Keratinocyte (primary cell): Measurements from ENCODE around the gene ZIC4.

ENCODE experiments used
- EZH2 ChIP-seq: IDR thresholded peaks from one replicate; pipeline ENCODE4 v1.6.1; 2012; ENCODE audit warnings: inconsistent platforms, mild to moderate bottlenecking, low read length, moderate library complexity
- TF ChIP-seq, protein P1 (sequence below), 3 experiments: IDR thresholded peaks in 1 of 3; conservative IDR thresholded peaks in 1 of 3; optimal IDR thresholded peaks in 1 of 3; 2 replicates in 2 of 3; 3 replicates in 1 of 3; pipeline versions ENCODE3 to v1.5.1; 2011; ENCODE audit warnings: low read length in 3 of 3, mild to moderate bottlenecking in 3 of 3, moderate library complexity in 2 of 3, control low read depth in 1 of 3, inconsistent platforms in 1 of 3; ENCODE audit not compliant: insufficient read depth in 2 of 3; ENCODE audit errors: extremely low read depth in 1 of 3

DNA sequence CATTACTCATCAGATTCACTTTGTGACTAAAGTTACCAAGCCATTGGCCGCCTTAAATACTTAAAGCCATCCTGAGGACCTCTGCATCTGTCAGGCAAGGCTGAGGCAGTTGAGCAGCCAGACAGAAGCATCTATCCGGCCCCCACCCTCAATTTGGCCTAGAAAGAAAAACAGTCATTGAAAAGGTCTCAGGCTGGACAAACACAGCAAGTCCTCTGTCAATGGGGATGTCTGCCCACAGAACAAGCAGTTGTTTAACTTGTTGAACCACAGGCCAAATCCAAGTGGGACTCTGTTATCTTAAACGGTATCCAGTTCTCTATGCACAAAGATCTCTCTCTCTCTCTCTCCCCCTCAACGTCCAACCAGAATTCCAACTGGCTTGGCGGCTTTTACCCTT, 2.8 kb downstream of the ZIC4 start:
- TF ChIP-seq, protein P1, sequence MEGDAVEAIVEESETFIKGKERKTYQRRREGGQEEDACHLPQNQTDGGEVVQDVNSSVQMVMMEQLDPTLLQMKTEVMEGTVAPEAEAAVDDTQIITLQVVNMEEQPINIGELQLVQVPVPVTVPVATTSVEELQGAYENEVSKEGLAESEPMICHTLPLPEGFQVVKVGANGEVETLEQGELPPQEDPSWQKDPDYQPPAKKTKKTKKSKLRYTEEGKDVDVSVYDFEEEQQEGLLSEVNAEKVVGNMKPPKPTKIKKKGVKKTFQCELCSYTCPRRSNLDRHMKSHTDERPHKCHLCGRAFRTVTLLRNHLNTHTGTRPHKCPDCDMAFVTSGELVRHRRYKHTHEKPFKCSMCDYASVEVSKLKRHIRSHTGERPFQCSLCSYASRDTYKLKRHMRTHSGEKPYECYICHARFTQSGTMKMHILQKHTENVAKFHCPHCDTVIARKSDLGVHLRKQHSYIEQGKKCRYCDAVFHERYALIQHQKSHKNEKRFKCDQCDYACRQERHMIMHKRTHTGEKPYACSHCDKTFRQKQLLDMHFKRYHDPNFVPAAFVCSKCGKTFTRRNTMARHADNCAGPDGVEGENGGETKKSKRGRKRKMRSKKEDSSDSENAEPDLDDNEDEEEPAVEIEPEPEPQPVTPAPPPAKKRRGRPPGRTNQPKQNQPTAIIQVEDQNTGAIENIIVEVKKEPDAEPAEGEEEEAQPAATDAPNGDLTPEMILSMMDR (optimal IDR thresholded peaks at IDR 0.05 in 1 of 3, IDR thresholded peaks at IDR 0.05 in 1 of 3, conservative IDR thresholded peaks at IDR 0.05 in 1 of 3; ENCODE audit: extremely low read depth in 1 of 3, insufficient read depth in 2 of 3, low read length in 3 of 3): no peak
- no peak for TF ChIP-seq EZH2
